NCI-H2196 treated with DMSO at 0.1 percent for 48 hours (cell line): ENCODE measurements around the gene PIGN.
"Not testable (repeated sequence)": the region's sequence is repeated elsewhere in the genome, so short reads cannot be mapped to it uniquely, and the experiment has no call there.

Source experiments
- DNase-seq: peaks from one replicate; lab custom pipeline; 2025; ENCODE audit not compliant: unreplicated experiment; lab: John Stamatoyannopoulos, UW

The PIGN gene

GRCh38 chr18:62064361-62064760, 122.5 kb downstream of the PIGN start:
- no peak for DNase-seq

GRCh38 chr18:62061821-62062478, 124.9 kb downstream of the PIGN start:
- no peak for DNase-seq

GRCh38 chr18:62060820-62061219, 126.0 kb downstream of the PIGN start:
- no peak for DNase-seq

- DNase-seq = no peak
Observed at GRCh38 chr18:62054929-62055498, 131.8 kb downstream of the PIGN start.

DNA sequence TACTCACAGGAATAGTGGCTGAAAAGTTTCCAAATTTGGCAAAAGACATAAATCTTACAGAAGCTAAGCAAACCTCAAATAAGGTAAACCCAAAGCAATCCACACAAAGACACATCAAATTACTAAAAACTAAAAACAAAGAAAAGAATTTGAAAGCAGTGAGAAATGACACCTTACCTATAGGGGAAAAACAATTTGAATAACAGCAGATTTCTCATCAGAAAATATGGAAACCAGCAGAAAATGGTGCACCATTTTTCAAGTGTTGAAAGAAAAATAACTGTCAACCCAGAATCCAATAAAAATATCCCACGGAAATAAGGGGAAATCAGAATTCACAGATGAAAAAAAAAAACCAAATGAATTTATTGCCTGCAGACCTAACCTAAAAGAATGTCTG, 138.6 kb downstream of the PIGN start:
- no peak for DNase-seq

DNA sequence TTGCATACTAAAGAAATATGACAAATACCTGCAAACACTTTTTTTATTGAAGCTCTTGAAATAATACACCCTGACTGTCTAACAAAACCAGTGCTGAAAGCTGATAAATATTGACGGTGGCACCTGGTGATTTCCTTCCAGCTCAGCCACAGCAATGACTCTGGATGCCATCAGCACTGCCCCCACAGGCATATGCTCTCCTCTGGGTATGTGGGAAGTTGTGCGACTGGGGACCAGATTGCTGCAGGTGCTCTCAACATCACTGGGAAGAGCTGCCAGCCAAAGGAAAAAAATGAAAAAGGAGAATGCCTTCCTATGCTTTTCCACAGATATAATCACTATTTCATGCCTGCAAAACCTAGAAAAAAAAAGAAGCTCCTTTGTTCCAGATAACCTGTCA, 141.5 kb downstream of the PIGN start:
- no peak for DNase-seq

GRCh38 chr18:62044490-62045000, 142.3 kb downstream of the PIGN start:
- no peak for DNase-seq

DNA sequence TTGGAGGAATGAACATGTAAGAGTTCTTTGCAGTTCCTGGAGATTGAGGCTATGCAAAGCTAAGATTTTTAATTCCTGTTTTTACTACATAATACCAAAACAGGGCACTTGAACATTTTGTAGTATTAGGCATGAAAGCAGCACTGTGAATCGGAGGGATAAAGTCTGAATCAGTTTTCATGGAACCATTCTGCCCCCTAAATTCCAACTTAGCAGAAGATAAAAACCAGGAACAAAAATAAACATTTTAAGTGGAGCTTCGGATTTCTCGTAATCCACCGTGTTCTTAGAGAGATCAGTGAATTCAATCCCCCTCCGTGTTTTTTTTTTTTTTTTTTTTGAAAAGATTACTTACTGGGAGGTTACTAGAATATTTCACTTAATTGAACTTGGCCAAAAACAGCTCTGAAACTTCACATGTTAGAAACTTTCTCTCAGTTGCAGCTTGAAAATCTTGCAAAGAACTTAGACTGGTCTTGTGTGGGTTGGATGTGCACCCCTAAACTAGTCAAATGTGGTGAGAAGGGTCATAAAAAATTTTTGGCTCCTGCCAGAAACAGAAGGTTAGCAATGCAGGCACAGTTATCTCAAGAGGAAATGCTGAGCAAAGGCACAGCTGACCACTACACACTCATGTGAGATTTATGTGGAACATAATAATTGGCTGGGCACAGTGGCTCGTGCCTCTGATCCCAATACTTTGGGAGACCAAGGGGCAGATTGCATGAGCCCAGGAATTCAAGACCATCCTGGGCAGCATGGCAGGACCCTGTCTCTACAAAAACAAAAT, 148.7 kb downstream of the PIGN start:
- no peak for DNase-seq

- no peak for DNase-seq
Observed at GRCh38 chr18:62037012-62037742, 149.7 kb downstream of the PIGN start.

DNA sequence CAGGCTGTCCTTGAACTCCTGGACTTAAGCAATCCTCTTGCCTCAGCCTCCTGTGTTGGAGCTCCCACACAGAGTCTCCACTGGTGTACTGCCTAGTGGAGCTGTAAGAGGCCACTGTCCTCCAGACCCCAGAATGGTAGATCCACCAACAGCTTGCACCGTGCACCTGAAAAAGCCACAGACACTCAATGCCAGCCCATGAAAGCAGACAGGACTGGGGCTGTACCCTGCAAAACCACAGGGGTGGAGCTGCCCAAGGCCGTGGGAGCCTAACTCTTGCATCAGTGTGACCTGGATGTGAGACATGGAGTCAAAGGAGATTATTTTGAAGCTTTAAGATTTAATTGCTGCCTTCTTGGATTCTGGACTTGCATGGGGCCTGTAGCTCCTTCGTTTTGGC, 152.6 kb downstream of the PIGN start:
- DNase-seq = not testable (repeated sequence)

- no peak for DNase-seq
Observed at GRCh38 chr18:62033756-62034155, 153.1 kb downstream of the PIGN start.

GRCh38 chr18:62033207-62033606, 153.6 kb downstream of the PIGN start:
- no peak for DNase-seq

- DNase-seq = no peak
Observed at GRCh38 chr18:62030091-62030985, 156.5 kb downstream of the PIGN start.

- no peak for DNase-seq
Observed at GRCh38 chr18:62028715-62029114, 158.1 kb downstream of the PIGN start.

DNA sequence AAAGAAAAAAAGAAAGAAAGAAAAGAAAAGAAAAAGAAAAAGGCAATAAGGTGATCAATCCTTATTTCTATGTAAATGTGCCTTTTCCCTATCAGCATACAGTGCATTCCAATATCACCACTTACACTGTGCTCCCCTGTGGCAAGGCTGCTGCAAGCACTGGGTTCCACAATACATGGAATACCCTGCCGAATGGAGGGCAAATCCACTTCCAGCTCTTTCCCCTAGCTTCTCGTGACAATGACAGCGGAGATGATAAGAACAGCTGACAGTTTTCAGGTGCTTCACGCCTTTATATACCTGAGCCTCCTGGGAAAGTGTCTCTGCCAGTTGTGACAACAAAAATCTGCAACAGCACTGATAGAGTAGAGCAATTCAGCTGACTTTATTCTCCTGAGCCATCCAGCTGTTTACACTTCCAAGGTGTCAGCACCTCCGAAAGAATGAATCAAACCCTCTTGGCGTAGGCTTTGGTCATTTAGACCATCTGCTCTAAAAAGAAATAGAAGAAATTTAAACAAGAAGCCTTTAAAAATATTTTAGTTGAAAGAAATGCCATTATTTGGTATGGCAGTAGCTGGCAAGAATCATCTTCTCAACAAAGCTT, 158.8 kb downstream of the PIGN start:
- no peak for DNase-seq

- no peak for DNase-seq
Observed at GRCh38 chr18:62026586-62026985, 160.3 kb downstream of the PIGN start.

DNA sequence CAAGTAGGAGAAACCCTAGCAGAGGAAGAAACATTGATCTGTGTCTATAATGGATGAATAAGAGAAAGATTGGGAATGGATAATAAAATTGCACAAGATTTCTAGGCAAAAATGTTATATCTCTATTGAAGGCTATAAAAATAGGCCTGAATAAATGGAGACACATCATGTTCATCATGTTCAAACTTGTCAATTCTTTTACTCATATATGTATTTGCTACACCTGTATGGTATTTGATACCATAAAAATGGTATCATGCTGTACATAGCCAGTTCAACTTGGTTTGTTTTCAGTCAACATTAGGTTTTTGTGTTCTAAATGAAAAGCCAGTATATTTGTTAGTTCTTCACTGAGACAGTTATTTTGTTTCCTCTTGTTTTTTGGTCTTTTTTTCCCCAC, 161.9 kb downstream of the PIGN start:
- DNase-seq = no peak

- no peak for DNase-seq
Observed at GRCh38 chr18:62023536-62023935, 163.3 kb downstream of the PIGN start.

DNA sequence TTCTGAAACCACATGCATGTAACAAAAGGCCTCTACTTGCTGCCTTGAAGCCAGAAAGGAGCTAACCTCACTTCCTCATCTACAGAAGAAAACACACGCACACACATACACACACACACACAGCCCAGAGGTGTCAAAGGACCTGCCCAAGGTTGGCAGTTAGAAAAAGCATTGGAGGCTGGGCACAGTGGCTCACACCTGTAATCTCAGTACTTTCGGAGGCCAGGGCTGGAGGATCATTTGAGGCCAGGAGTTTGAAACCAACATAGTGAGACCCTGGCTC, 168.2 kb downstream of the PIGN start:
- no peak for DNase-seq

GRCh38 chr18:62018034-62018758, 168.7 kb downstream of the PIGN start:
- DNase-seq = no peak
